ENCODE data around the gene TMTC2. TPM values are rescaled to one million over a fixed set of nuclear protein-coding genes. Genes with fewer than 3 reads are reported as not detected.
"Not testable (repeated sequence)": the region's sequence is repeated elsewhere in the genome, so short reads cannot be mapped to it uniquely, and the experiment has no call there.

Gene TMTC2
- total and polyA plus RNA-seq, 12 donors: 1.6 to 4.4 (median 2.7) TPM

DNA sequence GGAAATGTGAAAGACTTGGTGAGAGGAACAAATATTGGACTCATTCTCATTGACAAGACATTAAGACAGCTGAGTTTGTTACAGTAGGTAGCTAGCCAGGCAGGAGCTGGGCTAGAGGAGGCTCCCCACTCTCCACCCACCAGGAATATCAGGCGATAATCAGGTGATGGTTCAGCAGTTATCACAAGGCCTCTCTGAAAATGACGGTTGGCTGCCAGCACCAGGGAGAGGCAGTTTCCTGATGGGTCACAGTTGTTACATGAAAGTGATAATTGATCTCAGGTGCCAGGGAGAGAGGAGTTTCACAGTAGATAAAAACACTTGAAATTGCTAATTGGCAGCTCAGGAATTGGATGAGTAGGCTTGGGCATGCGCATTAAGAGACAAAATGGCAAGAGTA, 116.5 kb downstream of the TMTC2 start:
- Histone ChIP-seq H3K27me3 (no peaks in the 10 kb centered on the region), H3K4me3 (no peak overlapping the region), H3K27ac (no peak overlapping the region), H3K9me3 (replicated peaks in 1 of 3) (no peaks in the 10 kb centered on the region), H3K36me3 (replicated peaks in 1 of 2) (no peaks in the 10 kb centered on the region), H3K4me1 (replicated peaks in 1 of 2) (no peaks in the 10 kb centered on the region)
- TF ChIP-seq CTCF (IDR thresholded peaks at IDR 0.05) (no peak), POLR2A (IDR thresholded peaks at IDR 0.05) (no peak)
- intact Hi-C loops (cut with DNase I): no loop called here
- no peak for DNase-seq
- WGBS, 4 donors: 70 to 87% (median 81%) methylated on average over 3 of the region's 3 CpGs

GRCh38 chr12:82804601-82805000, 117.9 kb downstream of the TMTC2 start:
- no peak for DNase-seq
- no peaks in the 10 kb centered on the region for H3K9me3 ChIP-seq (replicated peaks in 1 of 3)
- H3K36me3 ChIP-seq (replicated peaks in 1 of 2): no peaks in the 10 kb centered on the region
- H3K4me1 ChIP-seq (replicated peaks in 1 of 2): no peaks in the 10 kb centered on the region
- 95 to 100% (median 98%) methylated on average over 2 of the region's 2 CpGs for WGBS, 4 donors
- no peak overlapping the region for H3K27ac ChIP-seq
- intact Hi-C loops (cut with DNase I): no loop called here
- no peaks in the 10 kb centered on the region for H3K27me3 ChIP-seq
- no peak for TF ChIP-seq CTCF (IDR thresholded peaks at IDR 0.05)
- TF ChIP-seq POLR2A (IDR thresholded peaks at IDR 0.05): no peak
- H3K4me3 ChIP-seq: no peak overlapping the region

- H3K36me3 ChIP-seq (replicated peaks in 1 of 2); H3K4me1 ChIP-seq (replicated peaks in 1 of 2); H3K27ac ChIP-seq; DNase-seq; H3K27me3 ChIP-seq; intact Hi-C loops (cut with DNase I); H3K4me3 ChIP-seq; H3K9me3 ChIP-seq (replicated peaks in 1 of 3): not testable (repeated sequence)
- WGBS, 4 donors: 78 to 95% (median 89%) methylated on average over 2 of the region's 2 CpGs
Measured at GRCh38 chr12:82805004-82805403, 118.3 kb downstream of the TMTC2 start.

- Histone ChIP-seq H3K4me3 (no peak overlapping the region), H3K9me3 (replicated peaks in 1 of 3) (no peaks in the 10 kb centered on the region), H3K27me3 (no peaks in the 10 kb centered on the region), H3K27ac (no peak overlapping the region), H3K36me3 (replicated peaks in 1 of 2) (no peaks in the 10 kb centered on the region), H3K4me1 (replicated peaks in 1 of 2) (no peaks in the 10 kb centered on the region)
- intact Hi-C loops (cut with DNase I): no loop called here
- TF ChIP-seq CTCF (IDR thresholded peaks at IDR 0.05): no peak
- DNase-seq: no peak
- 84 to 91% (median 85%) methylated on average over 4 of the region's 4 CpGs for WGBS, 4 donors
Measured at GRCh38 chr12:82805812-82806497, 119.2 kb downstream of the TMTC2 start.

DNA sequence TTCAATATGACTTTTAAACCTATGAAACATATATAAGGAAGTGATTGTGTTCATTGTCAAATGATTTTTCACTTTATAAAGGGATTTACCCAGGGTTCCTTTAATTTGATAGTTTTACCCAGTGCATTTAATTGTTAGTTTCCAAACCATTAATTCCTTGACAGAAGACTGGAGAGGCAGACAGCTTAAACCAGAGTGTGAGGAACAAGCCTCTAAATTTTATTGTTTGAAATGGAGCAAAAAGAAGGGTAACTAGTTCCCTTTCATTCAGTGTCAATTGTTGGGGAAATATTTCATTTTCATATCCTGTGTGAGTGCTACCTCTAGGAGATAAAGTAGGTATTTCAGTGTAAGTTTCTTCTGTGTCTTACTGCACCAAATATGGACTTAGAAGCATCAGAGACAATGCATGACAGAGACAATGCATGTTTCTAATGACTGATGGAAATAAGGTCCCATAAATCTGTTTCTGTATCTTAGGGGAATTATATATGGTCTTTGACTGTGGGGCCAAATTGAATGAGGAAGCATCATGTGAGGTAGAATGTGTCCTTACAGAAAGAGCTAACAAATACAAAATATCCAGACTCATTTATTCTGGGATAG, 120.5 kb downstream of the TMTC2 start:
- Histone ChIP-seq H3K4me1 (replicated peaks in 1 of 2) (no peaks in the 10 kb centered on the region), H3K4me3 (no peak overlapping the region), H3K9me3 (replicated peaks in 1 of 3) (no peaks in the 10 kb centered on the region), H3K27ac (no peak overlapping the region), H3K27me3 (no peaks in the 10 kb centered on the region), H3K36me3 (replicated peaks in 1 of 2) (no peaks in the 10 kb centered on the region)
- intact Hi-C loops (cut with DNase I): no loop called here
- TF ChIP-seq CTCF (IDR thresholded peaks at IDR 0.05) (no peak), POLR2A (IDR thresholded peaks at IDR 0.05) (no peak)
- no peak for DNase-seq

Measured in adrenal gland (tissue), 12 donors.